ENCODE measurements around the gene TOR1A.

- TF ChIP-seq, protein P1, sequence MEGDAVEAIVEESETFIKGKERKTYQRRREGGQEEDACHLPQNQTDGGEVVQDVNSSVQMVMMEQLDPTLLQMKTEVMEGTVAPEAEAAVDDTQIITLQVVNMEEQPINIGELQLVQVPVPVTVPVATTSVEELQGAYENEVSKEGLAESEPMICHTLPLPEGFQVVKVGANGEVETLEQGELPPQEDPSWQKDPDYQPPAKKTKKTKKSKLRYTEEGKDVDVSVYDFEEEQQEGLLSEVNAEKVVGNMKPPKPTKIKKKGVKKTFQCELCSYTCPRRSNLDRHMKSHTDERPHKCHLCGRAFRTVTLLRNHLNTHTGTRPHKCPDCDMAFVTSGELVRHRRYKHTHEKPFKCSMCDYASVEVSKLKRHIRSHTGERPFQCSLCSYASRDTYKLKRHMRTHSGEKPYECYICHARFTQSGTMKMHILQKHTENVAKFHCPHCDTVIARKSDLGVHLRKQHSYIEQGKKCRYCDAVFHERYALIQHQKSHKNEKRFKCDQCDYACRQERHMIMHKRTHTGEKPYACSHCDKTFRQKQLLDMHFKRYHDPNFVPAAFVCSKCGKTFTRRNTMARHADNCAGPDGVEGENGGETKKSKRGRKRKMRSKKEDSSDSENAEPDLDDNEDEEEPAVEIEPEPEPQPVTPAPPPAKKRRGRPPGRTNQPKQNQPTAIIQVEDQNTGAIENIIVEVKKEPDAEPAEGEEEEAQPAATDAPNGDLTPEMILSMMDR (conservative IDR thresholded peaks at IDR 0.05; ENCODE audit: low read length), result no peak
- no peak for TF ChIP-seq EZH2phosphoT487 (IDR thresholded peaks at IDR 0.05; ENCODE audit: borderline replicate concordance)
These were observed 45.9 kb upstream of the TOR1A start for GRCh38 chr9:129869585-129870501.
